GM23338 (cell line): Measurements from ENCODE around the gene MBD3L2. TPM values are rescaled to one million over a fixed set of nuclear protein-coding genes. Genes with fewer than 3 reads are reported as not detected.
"Not testable (repeated sequence)": the region's sequence is repeated elsewhere in the genome, so short reads cannot be mapped to it uniquely, and the experiment has no call there.

Source experiments
- ATAC-seq: fragments of 200-7000 bp; cut with Tn5 transposase; 3 replicates; pipeline ENCODE4 v1.9.1; 2020
- DNase-seq: peaks from one replicate; pipeline ENCODE4 v3.0.0-alpha.2; 2015; ENCODE audit warnings: low spot score
- H2AFZ ChIP-seq: fragments of 200-600 bp; sonication (generic); 2 replicates; pipeline ENCODE4 v1.8.0; 2016; ENCODE audit warnings: antibody characterized with exemption, mild to moderate bottlenecking, moderate library complexity
- H3F3A ChIP-seq: fragments of 200-600 bp; sonication (generic); replicated peaks from 2 replicates; pipeline ENCODE4 v1.8.0; 2017; ENCODE audit warnings: antibody characterized with exemption, mixed run types, low read depth
- H3K27ac ChIP-seq: fragments of 200-600 bp; sonication (generic); 2 replicates; pipeline ENCODE4 v1.6.1; 2016; ENCODE audit warnings: low read depth
- H3K27me3 ChIP-seq: fragments of 200-600 bp; sonication (generic); 2 replicates; pipeline ENCODE4 v1.8.0; 2016; ENCODE audit warnings: mild to moderate bottlenecking, mixed run types, moderate library complexity; ENCODE audit not compliant: insufficient read depth
- H3K36me3 ChIP-seq: fragments of 200-600 bp; sonication (generic); 2 replicates; pipeline ENCODE4 v1.8.0; 2016; ENCODE audit warnings: mild to moderate bottlenecking; ENCODE audit not compliant: insufficient read depth
- H3K4me1 ChIP-seq: fragments of 200-600 bp; sonication (generic); 2 replicates; pipeline ENCODE4 v1.8.0; 2016; ENCODE audit warnings: mild to moderate bottlenecking, moderate library complexity; ENCODE audit not compliant: insufficient read depth
- H3K4me2 ChIP-seq: fragments of 200-600 bp; sonication (generic); 2 replicates; pipeline ENCODE4 v1.7.1; 2017; ENCODE audit warnings: mixed run types
- H3K4me3 ChIP-seq: fragments of 200-600 bp; sonication (generic); 2 replicates; pipeline ENCODE4 v1.6.1; 2016; ENCODE audit warnings: mixed run types
- H3K79me2 ChIP-seq: fragments of 200-600 bp; sonication (generic); replicated peaks from 2 replicates; pipeline ENCODE4 v1.8.0; 2017; ENCODE audit warnings: mild to moderate bottlenecking; ENCODE audit not compliant: insufficient read depth
- H3K9me2 ChIP-seq: fragments of 200-600 bp; sonication (generic); 2 replicates; pipeline ENCODE4 v1.8.0; 2017; ENCODE audit not compliant: insufficient read depth
- H4K20me1 ChIP-seq: fragments of 200-600 bp; sonication (generic); replicated peaks from 2 replicates; pipeline ENCODE4 v1.8.0; 2017; ENCODE audit warnings: mild to moderate bottlenecking; ENCODE audit not compliant: insufficient read depth
- H3K27ac Mint-ChIP-seq: 2 replicates; pipeline ENCODE4 v1.8.0; 2020; ENCODE audit warnings: inconsistent platforms, mild to moderate bottlenecking, moderate library complexity, mixed read lengths
- H3K27me3 Mint-ChIP-seq: 3 replicates; pipeline ENCODE4 v1.8.0; 2022; ENCODE audit warnings: low read depth, mild to moderate bottlenecking, moderate library complexity, mixed read lengths, inconsistent platforms; ENCODE audit not compliant: insufficient read depth, poor library complexity
- H3K36me3 Mint-ChIP-seq: 3 replicates; pipeline ENCODE4 v1.8.0; 2021; ENCODE audit warnings: low read depth, mild to moderate bottlenecking, inconsistent platforms, moderate library complexity, mixed read lengths
- H3K4me1 Mint-ChIP-seq: 3 replicates; pipeline ENCODE4 v1.8.0; 2020; ENCODE audit warnings: mild to moderate bottlenecking, inconsistent platforms, mixed read lengths
- H3K4me3 Mint-ChIP-seq: 3 replicates; pipeline ENCODE4 v1.8.0; 2021; ENCODE audit warnings: moderate library complexity, mild to moderate bottlenecking, inconsistent platforms, mixed read lengths
- H3K9me3 Mint-ChIP-seq: 3 replicates; pipeline ENCODE4 v1.8.0; 2020; ENCODE audit warnings: moderate library complexity, mild to moderate bottlenecking, inconsistent platforms, mixed read lengths
- polyA plus RNA-seq: library from polyadenylated mRNA; unstranded; fragments of >200 nt; fragmentation: Nextera tagmentation; extraction: Ambion mirVana; gene quantifications from 2 replicates; pipeline ENCODE4 v1.2.1, GENCODE V29; 2016
- total RNA-seq: library from RNA; depleted of rRNA; stranded (reverse); fragments of >200 nt; shearing (Covaris generic); gene quantifications from 2 replicates; pipeline ENCODE4 v1.2.3, GENCODE V29; 2014

Gene MBD3L2
- total and polyA plus RNA-seq, 2 experiments from 2014 or later, result not detected

GRCh38 chr19:7052896-7053295 is 3.8 kb downstream of the MBD3L2 start:
- not testable (repeated sequence) for H3K36me3 Mint-ChIP-seq, H3K27ac ChIP-seq, H3K27me3 ChIP-seq, H3K4me3 Mint-ChIP-seq, H3K79me2 ChIP-seq, H2AFZ ChIP-seq, H4K20me1 ChIP-seq, H3K9me2 ChIP-seq, H3K4me2 ChIP-seq, DNase-seq, H3K27me3 Mint-ChIP-seq, H3K36me3 ChIP-seq, ATAC-seq, H3K4me1 Mint-ChIP-seq, H3F3A ChIP-seq, H3K27ac Mint-ChIP-seq, H3K4me3 ChIP-seq, H3K4me1 ChIP-seq
- peaks cover 11% of the 10 kb centered on the region; the same call in 2 of the 3 replicates for H3K9me3 Mint-ChIP-seq

GRCh38 chr19:7054635-7055368 is 5.7 kb downstream of the MBD3L2 start:
- H3K9me3 Mint-ChIP-seq, H3K4me1 Mint-ChIP-seq, H3K9me2 ChIP-seq, H3K36me3 Mint-ChIP-seq, H3K27ac Mint-ChIP-seq, H3K79me2 ChIP-seq, ATAC-seq, DNase-seq, H3K4me3 Mint-ChIP-seq, H3K4me2 ChIP-seq, H3K27me3 Mint-ChIP-seq, H4K20me1 ChIP-seq, H3K36me3 ChIP-seq, H3K4me3 ChIP-seq, H3K4me1 ChIP-seq, H3K27ac ChIP-seq, H3F3A ChIP-seq, H3K27me3 ChIP-seq, H2AFZ ChIP-seq: not testable (repeated sequence)

DNA sequence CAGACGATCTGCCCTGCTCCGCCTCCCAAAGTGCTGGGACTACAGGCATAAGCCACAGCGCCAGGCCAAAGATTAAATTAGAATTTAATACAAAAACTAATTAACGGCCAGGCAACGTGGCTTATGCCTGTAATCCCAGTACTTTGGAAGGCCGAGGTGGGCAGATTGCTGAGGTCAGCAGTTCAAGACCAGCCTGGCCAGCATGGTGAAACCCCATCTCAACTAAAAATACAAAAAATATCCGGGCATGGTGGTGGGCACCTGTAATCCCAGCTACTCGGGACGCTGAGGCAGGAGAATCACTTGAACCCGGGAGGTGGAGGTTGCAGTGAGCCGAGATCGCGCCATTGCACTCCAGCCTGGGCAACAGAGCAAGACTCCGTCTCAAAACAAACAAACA is 6.6 kb downstream of the MBD3L2 start:
- H3K27me3 Mint-ChIP-seq, H4K20me1 ChIP-seq, ATAC-seq: not testable (repeated sequence)

GRCh38 chr19:7056371-7056770 is 7.2 kb downstream of the MBD3L2 start:
- H3K27me3 Mint-ChIP-seq, ATAC-seq, H3K9me3 Mint-ChIP-seq, H3K4me1 ChIP-seq, H3K79me2 ChIP-seq, DNase-seq, H4K20me1 ChIP-seq, H3F3A ChIP-seq, H3K27ac ChIP-seq, H3K36me3 ChIP-seq, H3K4me1 Mint-ChIP-seq, H3K36me3 Mint-ChIP-seq, H3K9me2 ChIP-seq, H2AFZ ChIP-seq, H3K4me3 ChIP-seq, H3K27ac Mint-ChIP-seq, H3K4me2 ChIP-seq, H3K4me3 Mint-ChIP-seq, H3K27me3 ChIP-seq: not testable (repeated sequence)

More for the DNA sequence above, 6.6 kb downstream of the MBD3L2 start:
- H2AFZ ChIP-seq, H3K27ac ChIP-seq, H3K79me2 ChIP-seq, H3K4me1 Mint-ChIP-seq, H3F3A ChIP-seq, H3K4me1 ChIP-seq, H3K4me2 ChIP-seq, H3K27me3 ChIP-seq, H3K9me3 Mint-ChIP-seq, H3K36me3 Mint-ChIP-seq, H3K36me3 ChIP-seq, DNase-seq, H3K9me2 ChIP-seq, H3K4me3 ChIP-seq, H3K4me3 Mint-ChIP-seq, H3K27ac Mint-ChIP-seq: not testable (repeated sequence)

DNA sequence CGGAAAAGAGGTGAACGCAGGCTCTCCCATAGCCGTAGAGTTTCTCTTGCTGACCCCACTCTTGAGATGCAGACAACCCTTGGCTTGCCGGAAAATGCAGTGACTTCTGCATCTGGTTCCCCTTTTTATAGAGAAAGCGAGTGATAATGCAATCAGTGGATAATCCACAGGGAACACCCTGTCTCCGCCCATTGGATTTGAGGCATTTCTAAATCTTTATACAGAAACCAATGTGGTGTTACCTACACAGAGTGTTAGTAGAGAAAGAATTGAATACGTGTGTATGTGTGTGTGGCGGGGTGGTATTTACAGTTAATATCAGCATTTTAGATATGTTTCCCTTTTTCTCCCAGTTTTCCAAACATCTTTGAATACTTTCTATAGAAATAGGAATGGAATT is 9.5 kb downstream of the MBD3L2 start, which contains the start of gene MBD3L3:
Gene MBD3L3, minus strand, starts transcription at position 101 of the 400 bp plus-strand sequence. Its CDS starts 71 bp downstream, at position 30.
- not testable (repeated sequence) for H3F3A ChIP-seq, H3K27me3 Mint-ChIP-seq, H3K79me2 ChIP-seq, H3K4me3 ChIP-seq, H3K4me1 ChIP-seq, H2AFZ ChIP-seq, H3K9me2 ChIP-seq, H3K4me2 ChIP-seq, H3K27ac ChIP-seq, H3K36me3 Mint-ChIP-seq, H3K9me3 Mint-ChIP-seq, H3K4me1 Mint-ChIP-seq, DNase-seq, H3K27ac Mint-ChIP-seq, H3K4me3 Mint-ChIP-seq, H4K20me1 ChIP-seq, H3K36me3 ChIP-seq, ATAC-seq, H3K27me3 ChIP-seq

GRCh38 chr19:7059977-7060376 is 10.9 kb downstream of the MBD3L2 start:
- H3K27ac ChIP-seq, H3K4me1 Mint-ChIP-seq, H3K9me2 ChIP-seq, H3K4me1 ChIP-seq, H3K27ac Mint-ChIP-seq, H3F3A ChIP-seq, H4K20me1 ChIP-seq, H3K36me3 Mint-ChIP-seq, H3K4me3 ChIP-seq, H3K4me2 ChIP-seq, H3K4me3 Mint-ChIP-seq, H3K27me3 ChIP-seq, H3K27me3 Mint-ChIP-seq, H3K79me2 ChIP-seq, H3K36me3 ChIP-seq, ATAC-seq, H2AFZ ChIP-seq, DNase-seq: not testable (repeated sequence)
- peaks cover 13% of the 10 kb centered on the region for H3K9me3 Mint-ChIP-seq
